ENCODE data around the gene SRRM1.

DNA sequence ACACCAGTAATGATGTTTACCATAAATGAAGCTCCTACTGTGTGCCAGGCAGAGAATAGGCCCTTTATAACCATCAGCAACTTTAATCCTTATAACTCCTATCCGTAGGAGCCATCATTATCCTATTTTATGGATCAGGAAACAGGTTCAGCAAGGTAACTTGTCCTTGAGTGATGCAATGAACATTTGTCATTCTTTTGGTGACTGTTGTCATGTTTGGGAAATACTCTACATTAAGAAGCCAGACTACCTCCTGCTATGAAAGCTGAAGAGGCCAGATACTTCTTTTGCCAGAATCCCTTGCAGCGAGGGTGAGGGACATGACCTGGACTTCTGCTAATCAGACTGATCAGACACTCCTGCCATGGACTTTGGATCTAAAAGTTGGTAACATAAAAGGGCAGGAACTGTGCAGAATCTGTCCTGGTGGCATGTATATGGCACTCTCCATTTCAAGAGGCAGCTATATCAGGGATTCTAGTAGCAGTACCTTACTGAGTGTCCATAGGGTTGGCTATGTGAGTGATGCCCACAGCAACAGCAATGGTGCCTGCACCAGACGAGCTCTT is 33.1 kb upstream of the SRRM1 start:
- TF ChIP-seq CTCF (IDR thresholded peaks at IDR 0.05) (no peak), POLR2A (IDR thresholded peaks at IDR 0.05) (no peak), EP300 (IDR thresholded peaks at IDR 0.05) (no peak)
